Right hindlimb (tissue), 1 donor: ENCODE data around the gene TEX13A.
"Not testable (repeated sequence)": the region's sequence is repeated elsewhere in the genome, so short reads cannot be mapped to it uniquely, and the experiment has no call there.

Experiments
- DNase-seq: peaks from one replicate; pipeline ENCODE4 v3.0.0-alpha.2; 2018

TEX13A gene, protein sequence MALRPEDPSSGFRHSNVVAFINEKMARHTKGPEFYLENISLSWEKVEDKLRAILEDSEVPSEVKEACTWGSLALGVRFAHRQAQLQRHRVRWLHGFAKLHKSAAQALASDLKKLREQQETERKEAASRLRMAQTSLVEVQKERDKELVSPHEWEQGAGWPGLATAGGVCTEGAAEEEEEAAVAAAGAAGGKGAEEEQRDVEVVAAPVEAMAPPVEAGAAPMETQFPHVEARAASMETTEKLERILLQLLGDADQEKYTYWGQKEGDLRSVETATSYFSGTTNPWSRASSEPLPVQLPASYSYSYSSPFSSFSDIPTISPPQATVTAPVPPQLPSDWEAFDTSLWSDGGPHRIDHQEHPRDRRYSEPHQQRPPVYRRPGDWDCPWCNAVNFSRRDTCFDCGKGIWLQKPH

DNA sequence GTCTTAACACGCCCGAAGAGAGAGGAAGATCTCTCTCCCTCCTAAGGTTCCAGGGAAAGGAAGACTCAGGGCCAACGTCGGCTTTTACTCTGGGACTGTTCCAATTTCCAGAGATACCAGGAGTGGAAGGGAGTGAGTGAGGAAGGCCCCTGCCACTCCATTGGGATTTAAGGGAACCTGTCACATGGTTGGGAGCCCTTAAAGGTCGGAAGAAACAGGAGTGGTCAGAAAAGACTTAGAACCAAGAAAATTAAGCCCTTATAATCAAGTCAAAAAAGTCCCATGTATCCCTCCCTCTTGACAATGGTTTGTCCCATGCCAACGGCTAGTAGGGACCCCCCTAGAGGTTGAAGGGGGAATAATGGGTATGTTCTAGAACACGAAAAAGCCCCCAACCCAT is at the start of gene TEX13A:
Gene TEX13A, minus strand, starts transcription at position 59 of the 400 bp plus-strand sequence. CDS start 297 bp downstream, outside the sequence.
- DNase-seq, result no peak

- no peak for DNase-seq
Observed at GRCh38 chrX:105269386-105269785, 48.9 kb upstream of the TEX13A start.

GRCh38 chrX:105267167-105267566 is 46.7 kb upstream of the TEX13A start:
- DNase-seq, result no peak

GRCh38 chrX:105266456-105266855 is 46.0 kb upstream of the TEX13A start:
- DNase-seq, result no peak

- peak; percentile 26 for DNase-seq
Observed at GRCh38 chrX:105265093-105265492, 44.6 kb upstream of the TEX13A start.

DNA sequence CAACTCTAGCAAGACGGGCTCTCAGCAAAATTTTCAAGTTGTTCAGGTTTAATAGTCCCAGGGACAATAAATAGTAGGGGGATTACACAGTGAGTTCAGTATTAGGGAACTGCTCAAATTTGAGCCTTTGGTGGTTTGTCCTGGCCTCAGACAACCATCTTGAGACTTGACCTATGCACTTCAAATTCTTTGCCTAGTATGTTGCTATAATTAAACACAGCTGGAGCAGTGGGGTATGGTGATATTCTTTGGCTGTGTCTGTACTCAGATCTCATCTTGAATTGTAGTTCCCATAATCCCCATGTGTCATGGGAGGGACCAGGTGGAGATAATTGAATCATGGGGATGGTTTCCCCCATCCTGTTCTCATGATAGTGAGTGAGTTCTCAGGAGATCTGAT is 43.3 kb upstream of the TEX13A start:
- no peak for DNase-seq

GRCh38 chrX:105263171-105263570 is 42.7 kb upstream of the TEX13A start:
- DNase-seq, result no peak

GRCh38 chrX:105260291-105261043 is 40.0 kb upstream of the TEX13A start:
- peak; percentile 22 for DNase-seq

DNA sequence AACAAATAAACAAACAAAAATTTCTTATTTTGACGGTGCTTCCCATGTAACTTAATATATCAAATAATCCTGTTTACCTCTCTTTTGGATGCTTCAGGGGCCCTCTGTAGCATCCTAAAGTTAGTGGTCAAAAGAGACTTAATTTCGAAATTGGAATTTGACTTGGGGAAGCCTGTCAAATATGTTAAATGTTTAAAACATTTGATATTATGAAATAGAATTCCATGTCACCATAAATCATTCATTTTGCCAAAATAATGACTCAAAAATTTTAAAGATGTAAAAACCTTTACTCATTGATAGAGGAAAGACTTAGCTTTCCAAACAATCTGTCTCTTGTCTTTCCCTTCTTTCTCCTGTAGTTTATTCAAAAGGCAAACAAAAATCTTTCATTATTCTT is 20.6 kb upstream of the TEX13A start:
- DNase-seq, result no peak

GRCh38 chrX:105237407-105237806 is 16.9 kb upstream of the TEX13A start:
- DNase-seq, result not testable (repeated sequence)

- DNase-seq, result no peak
Observed at GRCh38 chrX:105229146-105229545, 8.7 kb upstream of the TEX13A start.

DNA sequence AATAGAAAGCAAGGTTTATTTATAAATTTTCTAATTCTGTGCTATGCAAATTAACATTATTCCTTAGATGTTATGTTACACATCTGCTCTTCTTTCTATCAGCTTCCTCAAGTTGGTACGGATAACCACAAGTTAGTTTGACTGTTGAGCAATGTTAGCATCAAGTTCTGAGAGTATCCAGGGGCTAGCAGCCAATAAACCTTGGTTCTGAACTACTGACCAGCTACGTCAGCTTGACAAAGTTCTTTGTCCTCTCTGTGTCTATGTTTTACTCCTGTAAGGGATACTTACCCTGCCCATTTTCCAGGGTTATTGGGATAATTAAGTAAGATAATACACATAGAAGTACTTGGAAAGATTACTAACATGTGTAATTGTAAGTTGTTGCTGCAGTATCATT is 8.1 kb upstream of the TEX13A start:
- DNase-seq, result no peak

DNA sequence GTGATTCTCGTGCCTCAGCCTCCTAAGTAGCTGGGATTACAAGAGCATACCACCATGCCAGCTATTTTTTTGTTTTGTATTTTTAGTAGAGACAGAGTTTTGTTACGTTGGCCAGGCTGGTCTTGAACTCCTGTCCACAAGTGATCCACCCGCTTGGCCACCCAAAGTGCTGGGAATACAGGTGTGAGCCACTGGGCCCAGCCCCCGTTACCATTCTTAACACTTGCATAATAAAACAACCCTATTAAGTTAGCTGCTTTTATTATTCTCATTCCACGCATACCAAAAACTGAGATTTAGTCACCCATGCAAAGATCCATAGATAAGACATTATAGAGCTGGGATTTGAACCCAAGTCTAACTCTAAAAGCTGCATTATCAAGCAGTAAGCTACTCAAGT is 6.0 kb upstream of the TEX13A start:
- no peak for DNase-seq

DNA sequence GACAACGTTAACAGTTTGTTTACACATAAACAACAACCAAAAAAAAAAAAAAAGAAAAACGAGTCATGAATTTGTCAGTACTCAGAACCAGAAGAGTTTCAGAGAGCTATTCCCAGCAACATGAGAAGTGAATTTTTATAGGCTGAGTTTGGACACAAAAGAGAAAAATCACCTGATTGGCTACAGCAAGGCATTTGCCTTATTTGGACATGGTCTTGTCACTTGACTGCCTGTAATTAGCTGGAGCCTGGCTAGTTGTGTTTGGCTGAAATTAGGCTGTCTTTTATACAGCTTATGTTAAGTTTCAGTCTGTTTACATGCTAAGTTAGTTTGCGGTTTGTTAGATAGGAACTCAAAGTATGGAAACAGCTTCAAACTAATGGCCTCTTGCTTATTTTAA is 880 bp upstream of the TEX13A start:
- DNase-seq, result no peak

- DNase-seq, result no peak
Observed at GRCh38 chrX:105219454-105220401, 766 bp downstream of the TEX13A start.

DNA sequence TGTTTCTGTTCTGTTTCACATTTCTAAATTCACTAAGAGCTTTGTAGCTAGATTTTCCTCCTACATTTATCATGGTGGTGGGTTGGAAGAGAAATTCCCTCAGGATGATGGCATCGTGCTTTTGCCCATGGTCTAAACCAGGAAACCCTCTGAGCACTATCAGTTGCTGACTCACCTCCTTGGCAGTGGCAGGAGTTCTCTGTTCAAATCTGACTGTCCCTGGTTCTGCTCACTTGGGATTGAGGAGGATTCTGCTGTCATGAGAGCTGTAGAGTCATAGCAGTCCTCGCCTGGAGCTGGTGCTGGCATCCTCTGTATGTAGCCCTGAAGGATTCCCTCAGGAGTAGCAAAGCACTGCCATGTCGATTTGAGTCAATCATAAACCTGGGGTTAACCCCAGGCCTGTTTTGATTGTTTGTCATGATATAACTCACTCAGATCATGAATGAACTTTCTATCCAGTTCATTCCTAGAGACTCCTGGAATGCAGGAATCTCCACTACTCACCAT is 9.4 kb downstream of the TEX13A start:
- DNase-seq, result no peak

- no peak for DNase-seq
Observed at GRCh38 chrX:105210258-105210657, 10.2 kb downstream of the TEX13A start.

DNA sequence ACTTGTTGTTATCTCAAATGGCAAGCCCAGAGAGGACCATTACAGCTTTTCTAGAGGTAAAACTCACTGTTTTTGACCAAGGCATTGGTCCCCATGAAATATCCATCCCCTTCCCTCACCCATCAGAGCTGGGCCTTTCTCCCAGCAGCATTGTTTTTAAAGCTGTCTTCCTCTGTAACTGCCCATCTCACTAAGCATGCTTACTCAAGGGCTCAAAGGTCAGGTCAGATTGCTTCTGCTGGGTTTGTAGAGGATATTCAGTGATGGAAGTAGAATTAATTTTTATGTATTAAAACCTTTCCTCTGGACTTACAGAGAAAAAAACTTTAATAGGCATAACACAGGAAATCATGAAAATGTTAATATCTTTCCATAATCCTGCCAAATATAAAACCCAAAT is 11.1 kb downstream of the TEX13A start:
- DNase-seq, result no peak

DNA sequence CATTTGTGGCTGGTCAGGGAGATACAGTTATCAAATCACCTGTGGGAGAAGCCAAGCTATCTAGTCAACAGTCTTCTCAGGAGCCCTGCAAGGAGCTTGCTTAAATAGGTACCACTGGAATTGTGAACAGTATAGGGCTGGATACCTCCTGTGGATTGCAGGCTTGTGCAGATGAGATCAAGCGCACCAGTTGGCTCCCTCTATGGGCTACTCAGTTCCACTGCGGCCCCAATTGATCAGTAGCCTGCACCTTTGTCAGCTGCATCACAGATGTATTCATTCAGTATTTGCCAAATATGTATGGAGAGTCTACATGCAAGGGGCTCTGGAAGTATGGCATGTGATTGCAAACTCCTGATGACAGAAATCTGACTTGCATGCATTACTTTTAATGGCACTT is 28.6 kb downstream of the TEX13A start:
- no peak for DNase-seq

DNA sequence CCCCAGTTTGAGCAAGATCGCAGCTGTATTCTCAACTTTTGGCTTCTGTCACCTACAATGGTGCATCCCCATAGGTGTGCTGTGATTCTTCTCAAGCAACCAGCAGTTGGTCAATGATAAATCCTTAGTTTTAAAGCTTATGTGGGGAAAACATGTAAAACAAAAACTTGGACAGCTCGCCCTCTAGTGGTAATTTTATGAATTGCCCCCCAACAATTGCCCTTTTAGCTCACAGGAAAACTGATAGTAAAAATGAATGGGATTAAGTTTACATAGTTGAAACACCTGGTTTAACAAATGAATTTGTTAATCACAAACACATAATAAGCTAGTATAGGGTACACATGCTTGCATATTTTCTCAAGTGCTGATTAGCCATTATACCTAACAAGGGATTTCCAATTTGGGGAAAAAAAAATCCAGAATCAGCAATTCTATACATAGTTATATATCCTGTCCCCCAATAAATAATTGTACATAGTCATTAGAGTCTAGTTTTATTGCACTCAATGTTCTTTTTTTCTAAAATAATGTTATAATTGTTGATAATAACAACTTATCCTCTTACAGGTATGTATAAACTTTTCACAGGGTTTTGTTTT is 30.1 kb downstream of the TEX13A start:
- no peak for DNase-seq

DNA sequence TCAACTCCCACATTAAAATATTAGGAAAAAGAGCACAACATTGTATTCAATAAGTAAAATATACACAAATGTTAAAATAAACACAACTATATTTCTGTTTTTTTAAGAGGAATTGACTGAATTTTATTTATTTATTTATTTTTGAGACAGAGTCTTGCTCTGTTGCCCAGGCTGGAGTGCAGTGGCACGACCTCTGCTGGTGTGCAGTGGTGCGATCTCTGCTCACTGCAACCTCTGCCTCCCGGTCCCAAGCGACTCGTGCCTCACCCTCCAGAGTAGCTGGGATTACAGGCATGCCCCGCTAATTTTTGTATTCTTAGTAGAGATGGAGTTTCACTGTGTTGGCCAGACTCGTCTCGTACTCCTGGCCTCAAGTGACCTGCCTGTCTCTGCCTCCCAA is 31.4 kb downstream of the TEX13A start:
- no peak for DNase-seq

DNA sequence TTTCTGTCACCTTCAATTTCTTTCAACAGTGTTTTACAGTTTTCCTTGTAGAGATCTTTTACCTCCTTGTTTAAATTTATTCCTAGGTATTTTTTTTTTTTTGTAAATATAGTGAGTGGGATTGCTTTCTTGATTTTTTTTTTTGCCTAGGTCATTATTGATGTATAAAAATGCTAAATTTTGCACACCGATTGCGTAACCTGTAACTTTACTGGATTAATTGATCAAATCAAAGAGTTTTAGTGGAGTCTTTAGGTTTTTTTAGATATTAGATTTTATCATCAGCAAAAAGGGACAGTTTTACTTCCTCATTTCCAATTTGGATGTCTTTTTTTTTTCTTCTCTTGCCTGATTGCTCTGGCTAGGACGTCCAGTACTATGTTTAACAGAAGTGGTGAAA is 40.9 kb downstream of the TEX13A start:
- DNase-seq, result no peak
